Stimulated activated CD8-positive, alpha-beta memory T cell treated with anti-CD3 and anti-CD28 coated beads, Interleukin-4, amount 100 ng/mL, for 48 hours (primary cell): ENCODE data around the gene GPR17.

Experiments used
- DNase-seq: peaks from one replicate; pipeline ENCODE4 v3.0.0-alpha.2; 2020

The GPR17 gene

DNA sequence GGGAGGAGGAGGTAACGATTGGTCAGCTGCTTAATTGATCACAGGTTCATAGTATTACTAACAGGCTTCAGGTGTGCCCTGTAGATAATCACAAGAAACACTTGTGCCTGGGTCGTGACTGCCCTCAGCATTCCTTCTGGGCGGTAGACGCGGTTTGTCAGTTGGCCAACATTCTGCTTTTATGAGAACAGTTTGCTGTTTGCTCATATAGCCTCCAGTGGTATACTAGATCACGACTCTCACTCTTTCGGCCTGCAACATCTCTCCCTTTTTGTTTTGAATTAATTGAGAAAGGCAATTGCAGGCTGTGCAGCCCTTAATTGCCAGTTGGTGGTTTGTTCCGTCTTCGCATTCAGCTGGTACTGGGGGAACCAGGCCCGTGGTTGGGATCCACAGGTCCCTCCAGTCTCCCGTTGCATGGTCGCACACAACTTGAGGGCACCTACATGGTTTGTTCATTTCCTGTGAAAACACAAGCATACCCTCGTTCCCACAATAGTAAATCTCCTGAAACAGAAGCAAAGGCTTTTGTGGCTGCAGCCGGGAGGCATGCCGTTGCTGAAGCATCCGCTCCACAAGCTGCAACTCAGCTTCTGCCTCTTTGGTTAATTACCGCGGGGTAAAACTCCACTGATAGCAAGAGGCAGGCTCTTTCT, 30.3 kb upstream of the GPR17 start:
- DNase-seq, result peak; percentile 23

DNA sequence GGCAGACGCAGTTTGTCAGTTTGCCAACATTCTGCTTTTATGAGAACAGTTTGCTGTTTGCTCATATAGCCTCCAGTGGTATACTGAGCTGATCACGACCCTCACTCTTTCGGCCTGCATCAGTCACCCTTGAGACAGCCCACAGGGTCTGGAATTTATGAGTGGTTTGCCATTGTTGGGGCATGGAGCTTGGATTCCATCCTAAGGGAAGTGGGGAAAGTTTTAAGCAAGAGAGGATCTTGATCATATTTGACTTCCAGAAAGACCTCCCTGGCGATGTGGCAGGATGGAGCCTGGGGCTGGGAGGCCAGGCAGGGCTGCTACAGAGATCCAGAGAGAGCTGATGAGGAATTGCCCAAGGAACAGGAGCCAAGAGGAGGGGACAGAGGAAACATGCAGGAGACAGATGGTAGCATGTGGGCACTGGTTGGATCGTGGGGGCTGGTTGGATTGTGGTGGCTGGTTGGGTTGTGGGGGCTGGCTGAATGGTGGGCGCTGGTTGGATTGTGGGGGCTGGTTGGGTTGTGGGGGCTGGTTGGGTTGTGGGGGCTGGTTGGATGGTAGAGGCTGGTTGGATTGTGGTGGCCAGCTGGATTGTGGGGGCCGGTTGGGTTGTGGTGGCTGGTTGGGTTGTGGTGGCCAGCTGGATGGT, 27.3 kb upstream of the GPR17 start:
- DNase-seq, result peak; percentile 9

DNA sequence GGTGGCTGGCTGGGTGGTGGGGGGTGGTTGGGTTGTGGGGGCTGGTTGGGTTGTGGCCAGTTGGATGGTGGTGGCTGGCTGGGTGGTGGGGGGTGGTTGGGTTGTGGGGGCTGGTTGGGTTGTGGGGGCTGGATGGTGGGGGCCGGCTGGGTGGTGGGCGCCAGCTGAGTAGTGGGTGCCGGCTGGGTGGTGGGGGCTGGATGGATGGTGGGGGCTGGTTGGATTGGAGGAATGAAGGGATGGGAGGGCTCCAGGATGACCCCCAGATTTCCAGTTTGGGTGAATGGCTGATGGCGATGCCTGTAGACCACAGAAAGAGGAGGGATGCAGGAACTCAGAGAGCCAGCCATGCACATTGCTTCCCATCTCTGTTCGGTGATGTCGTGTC, 26.8 kb upstream of the GPR17 start:
- peak; percentile 7 for DNase-seq

DNA sequence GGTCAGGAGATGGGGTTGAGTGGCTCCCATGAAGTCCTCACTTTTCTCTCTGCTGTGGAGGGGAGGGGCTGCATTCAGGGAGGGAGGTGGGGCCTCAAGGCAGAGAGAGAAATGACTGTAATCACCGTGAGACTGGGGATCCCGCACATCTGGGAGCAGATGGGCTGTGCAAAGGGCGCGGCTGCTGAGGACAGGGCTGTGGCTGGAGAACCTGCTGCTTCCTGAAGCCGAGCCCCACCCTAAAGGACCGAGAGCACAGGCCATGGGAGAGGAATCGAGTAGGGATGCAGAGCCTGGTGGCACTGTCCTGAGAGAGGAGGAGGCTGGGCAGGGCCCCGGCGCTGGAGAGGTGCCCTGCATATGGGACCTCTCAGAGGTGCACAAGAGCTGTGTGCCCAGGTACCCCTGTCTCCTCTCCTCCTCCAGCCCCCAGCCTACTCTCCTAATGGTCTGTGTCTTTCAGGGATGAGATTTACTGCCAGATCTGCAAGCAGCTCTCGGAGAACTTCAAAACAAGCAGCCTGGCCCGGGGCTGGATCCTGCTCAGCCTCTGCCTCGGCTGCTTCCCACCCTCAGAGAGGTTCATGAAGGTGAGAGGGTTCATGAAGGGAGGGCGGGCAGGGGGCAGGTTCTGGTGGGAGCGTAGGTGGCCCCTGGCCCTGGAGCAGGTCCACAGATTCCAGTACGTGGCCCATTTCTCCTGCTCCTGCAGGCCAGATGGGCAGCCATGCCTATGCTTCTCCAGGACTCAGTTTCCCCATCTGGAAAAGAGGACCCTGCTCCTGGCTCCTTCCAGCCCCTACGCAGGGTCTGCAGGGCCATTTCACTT, 25.9 kb upstream of the GPR17 start:
- peak; percentile 23 for DNase-seq

DNA sequence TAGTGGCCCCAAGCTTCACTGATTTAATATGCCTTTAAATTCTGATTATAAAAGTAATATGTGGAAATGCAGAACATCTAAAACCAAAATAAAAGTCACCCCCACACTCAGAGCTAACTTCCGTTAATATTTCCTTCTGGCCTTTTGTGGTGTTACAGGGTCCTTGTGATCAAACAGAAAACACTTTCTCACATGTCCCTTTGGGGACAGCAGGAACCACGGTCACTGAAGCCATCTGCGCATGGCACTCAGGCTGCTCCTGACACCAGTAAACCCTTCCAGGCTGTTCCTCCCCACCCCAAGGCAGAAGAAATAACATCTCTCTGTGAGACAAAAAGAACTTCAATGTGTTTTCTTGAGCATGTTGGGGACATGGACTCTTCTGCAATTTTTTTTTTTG, 25.1 kb upstream of the GPR17 start:
- no peak for DNase-seq

DNA sequence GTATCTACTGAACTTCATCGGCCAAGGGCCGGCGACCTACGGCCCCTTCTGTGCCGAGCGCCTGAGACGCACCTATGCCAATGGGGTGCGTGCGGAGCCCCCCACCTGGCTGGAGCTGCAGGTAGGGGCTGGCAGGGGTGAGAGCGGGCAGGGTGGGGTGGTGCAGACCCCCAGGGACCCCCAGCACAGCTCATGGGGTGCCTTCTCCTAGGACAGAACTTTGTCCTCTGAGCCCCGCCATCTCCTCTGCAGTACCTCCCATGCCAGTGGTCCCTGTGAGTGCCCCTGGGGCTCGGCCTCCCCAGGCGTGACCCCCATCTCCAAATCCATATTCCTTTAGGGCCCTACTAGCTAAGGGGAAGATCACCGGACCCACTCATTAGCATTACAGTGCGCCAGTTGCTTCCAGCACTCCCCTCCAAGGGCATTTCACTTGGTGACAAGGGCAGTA, 23.9 kb upstream of the GPR17 start:
- no peak for DNase-seq

DNA sequence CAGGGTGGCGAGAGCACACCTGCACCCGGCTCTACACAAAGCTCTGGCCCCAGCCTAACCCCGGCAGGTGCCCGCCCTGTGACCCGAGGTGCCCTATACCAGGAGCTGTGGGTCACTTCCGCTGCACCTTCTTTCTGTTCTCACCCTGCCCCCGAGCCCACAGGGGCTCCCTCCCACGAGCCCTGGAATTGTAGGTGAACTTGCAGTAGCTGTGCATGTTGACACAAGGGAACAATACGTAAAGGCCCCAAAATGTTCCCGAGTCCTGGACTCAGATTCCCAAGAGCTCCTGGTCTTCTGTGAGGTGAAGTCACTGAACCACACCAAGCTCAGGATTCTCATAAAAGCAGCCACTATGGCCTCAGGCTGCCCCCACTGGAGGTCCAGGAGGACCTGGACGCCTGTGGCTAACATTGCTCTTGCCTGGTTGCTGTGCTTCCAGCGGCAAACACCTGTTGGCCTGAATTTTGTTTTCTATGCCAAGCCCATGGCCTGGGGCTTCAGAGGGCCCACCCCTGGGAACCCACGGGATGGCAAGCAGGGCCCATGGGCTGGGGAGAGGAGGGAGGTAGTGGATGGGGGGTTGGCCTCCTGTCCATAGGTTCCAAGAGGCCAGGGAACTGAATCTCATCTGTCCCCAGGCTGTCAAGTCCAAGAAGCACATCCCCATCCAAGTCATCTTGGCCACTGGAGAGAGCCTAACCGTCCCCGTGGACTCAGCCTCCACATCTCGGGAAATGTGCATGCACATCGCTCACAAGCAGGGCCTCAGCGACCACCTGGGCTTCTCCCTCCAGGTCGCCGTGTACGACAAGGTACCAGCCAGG, 23.2 kb upstream of the GPR17 start:
- DNase-seq, result no peak

DNA sequence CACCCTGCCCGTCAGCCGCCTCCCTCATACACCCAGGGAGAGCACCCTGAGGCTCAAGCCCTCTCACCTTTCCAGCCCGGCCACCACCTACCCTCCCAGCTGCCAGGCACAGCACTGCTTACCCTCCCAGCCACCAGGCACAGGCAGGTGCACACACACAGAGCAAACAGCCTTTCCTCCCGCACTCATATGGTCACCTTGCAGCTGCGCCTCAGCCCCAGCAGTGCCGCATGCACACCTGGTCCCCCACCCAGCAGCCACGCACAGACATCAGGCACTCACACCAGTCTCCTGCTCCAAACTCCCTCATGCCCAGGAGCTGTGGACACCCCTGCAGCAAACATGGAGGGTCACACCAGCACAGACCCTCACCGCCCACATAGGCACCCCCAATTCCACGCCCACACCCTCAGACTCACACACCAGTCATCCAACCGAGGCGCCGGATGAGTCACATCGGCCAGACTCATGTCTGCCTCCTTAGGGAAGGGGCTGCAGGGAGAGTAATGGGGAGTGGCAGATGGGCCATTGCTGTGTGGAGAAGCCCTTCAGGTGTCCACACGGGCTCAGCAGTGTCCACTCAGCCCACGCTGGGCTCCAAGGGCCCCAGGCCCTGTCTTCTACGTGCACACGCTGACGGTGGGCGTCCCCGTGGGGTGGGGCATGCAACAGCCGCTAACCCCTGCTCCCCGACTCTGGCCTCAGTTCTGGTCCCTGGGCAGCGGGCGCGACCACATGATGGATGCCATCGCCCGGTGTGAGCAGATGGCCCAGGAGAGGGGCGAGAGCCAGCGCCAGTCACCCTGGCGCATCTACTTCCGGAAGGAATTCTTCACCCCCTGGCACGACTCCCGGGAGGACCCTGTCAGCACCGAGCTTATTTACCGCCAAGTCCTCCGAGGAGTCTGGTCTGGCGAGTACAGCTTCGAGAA, 22.3 kb upstream of the GPR17 start:
- no peak for DNase-seq

DNA sequence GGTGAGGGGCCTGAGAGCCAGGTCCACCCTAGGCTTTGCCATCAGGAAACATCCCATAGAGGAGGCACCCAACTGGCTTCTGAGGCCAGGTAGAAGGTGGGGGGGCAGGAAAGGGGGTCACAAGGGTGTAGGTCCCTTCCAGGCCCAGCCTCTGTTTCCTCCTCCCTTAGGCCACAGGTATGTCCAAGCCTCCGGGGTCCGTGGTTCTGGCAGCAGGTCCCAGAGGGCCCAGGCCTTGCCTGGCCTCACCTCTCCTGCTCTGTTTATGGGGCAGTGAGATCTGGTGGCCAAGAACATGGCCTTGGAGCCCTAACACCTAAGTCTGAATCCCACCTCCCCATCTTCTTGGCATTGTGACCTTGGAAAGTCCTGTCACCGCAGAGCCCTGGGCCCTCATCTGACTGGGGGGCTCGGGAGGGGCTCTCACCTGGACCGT, 21.6 kb upstream of the GPR17 start:
- DNase-seq, result no peak

DNA sequence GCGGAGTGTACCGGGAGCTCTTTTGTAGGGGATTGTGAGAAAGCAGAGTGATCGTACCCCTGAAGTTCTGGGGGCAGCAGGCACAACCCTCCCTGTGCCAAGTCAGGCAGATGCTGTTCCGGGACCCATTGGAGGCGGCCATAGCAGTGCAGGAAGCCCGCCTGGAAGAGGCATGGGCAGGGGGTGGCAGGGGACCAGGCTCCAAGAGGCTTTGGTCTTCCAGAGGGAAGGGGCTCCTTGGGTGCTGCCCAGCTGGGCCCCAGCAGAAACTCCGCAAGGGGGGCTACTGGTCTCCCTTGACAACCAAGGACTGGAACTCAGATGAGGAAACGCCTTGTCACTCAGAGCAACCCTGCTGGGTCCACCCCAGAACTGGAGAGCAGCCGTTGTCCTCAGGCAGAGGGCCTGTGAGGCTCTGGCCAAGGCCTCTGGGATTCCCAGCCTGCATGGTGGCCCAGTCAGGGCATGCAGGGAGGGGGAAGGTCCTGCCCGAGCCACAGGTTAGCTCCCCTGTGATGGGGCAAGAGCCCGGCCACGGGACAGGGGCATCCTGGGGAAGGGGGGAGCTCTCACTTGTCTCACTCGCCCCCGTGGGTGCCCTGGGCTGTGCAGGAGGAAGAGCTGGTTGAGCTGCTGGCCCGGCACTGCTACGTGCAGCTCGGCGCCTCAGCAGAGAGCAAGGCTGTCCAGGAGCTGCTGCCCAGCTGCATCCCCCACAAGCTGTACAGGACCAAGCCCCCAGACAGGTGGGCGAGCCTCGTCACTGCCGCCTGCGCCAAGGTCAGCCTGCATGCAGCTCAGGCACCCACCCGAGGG, 21.0 kb upstream of the GPR17 start:
- no peak for DNase-seq

DNA sequence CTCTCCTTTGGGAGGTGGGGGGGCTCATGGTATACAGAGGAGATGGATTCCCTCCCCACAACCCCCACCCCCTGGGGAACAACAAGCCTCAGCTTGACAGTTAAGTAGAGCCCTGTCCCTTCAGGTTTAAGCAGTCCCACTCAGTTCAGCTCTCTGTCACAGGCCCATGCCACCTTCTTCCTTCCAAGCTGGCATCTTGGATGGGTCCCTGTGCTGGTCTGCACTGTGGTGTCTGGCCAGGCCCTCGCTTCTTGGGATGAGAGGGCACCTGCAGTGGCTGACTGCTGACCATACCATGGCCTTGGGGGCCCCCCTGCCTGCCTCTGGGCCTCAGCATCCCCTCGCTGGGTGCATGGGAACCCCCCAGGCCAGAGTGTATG, 20.4 kb upstream of the GPR17 start:
- DNase-seq, result no peak

DNA sequence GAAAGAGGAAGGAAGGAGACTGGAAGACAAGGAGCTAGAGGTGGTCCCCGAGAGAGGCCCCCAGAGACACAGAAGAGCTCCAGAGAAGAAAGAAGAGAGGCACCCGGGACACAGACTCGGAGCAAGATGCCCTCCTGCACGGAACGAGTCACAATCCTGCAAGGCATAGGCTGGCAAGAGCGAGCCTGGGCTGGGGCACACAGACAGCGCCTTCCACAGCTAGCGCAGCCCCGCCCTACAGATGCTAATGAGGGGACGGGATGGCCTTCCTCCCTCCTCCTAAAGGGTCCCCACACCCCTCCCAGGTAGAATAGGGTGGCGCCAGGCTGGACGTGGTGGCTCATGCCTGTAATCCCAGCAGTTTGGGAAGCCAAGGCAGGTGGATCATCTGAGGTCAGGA, 19.8 kb upstream of the GPR17 start:
- no peak for DNase-seq

DNA sequence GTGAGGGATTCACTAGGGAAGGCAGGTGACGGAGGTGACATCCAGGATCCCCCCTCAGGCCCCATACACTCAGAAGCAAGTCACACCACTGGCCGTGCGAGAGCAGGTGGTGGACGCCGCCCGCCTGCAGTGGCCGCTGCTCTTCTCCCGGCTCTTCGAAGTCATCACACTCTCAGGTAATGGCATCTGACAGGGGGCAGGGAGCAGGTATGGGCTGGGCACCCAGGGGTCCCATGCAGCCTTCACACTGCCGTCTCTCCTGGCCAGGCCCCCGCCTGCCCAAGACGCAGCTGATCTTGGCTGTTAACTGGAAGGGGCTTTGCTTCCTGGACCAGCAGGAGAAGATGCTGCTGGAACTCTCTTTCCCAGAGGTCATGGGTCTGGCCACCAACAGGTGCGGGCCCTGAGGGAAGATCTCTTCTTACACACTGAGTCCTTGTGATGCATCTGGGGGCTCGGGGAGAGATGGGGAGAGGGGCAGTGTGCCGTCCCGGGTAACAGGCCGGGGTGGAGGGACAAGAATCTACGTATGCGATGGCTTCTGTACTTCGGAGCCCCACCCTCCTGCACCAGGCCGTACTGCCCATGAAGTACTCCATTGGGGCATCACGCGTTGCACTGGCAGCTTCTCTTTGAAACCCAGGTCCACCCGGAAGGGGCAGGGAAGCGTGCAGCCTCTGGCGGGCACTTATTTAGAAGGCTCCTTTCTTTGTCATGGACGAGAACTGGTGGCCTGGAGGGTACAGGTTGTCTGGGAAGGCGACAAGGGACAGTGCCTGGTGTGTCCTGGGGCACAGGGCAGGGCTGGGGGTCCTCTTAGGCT, 18.8 kb upstream of the GPR17 start:
- DNase-seq, result no peak

DNA sequence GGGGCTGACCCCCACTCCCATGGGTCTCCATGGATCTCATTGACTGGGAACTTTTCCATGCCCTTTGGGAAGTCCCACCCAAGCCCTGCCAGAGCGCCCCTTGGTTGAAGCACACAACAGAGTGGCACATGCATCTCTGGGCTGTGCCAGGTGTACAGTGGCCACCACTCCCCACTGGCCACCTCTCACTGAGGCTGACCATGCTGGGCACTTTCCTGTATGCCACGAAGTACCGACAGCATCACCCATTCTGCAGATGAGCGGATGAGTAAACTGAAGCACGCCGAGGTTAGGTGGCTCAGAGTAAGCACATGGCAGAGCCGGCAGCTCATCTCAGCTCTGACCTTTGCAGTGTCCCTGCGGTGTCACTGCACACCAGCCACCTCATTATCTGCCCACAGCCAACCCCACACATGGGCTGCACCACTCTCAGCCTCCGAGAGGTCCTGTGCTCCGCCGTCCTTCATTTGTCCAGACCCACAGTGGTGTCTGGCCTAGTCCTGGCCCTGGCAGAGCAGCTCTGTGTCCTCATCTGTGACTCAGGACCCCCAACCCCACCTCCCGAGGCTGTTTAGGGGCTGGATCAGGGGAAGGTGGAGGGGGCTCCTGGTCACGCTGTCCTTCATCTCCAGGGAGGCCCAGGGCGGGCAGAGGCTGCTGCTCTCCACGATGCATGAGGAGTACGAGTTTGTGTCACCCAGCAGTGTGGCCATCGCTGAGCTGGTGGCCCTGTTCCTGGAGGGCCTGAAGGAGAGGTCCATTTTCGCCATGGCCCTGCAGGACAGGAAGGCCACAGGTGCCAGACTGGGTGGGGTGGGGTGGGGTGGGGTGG, 18.0 kb upstream of the GPR17 start:
- no peak for DNase-seq

DNA sequence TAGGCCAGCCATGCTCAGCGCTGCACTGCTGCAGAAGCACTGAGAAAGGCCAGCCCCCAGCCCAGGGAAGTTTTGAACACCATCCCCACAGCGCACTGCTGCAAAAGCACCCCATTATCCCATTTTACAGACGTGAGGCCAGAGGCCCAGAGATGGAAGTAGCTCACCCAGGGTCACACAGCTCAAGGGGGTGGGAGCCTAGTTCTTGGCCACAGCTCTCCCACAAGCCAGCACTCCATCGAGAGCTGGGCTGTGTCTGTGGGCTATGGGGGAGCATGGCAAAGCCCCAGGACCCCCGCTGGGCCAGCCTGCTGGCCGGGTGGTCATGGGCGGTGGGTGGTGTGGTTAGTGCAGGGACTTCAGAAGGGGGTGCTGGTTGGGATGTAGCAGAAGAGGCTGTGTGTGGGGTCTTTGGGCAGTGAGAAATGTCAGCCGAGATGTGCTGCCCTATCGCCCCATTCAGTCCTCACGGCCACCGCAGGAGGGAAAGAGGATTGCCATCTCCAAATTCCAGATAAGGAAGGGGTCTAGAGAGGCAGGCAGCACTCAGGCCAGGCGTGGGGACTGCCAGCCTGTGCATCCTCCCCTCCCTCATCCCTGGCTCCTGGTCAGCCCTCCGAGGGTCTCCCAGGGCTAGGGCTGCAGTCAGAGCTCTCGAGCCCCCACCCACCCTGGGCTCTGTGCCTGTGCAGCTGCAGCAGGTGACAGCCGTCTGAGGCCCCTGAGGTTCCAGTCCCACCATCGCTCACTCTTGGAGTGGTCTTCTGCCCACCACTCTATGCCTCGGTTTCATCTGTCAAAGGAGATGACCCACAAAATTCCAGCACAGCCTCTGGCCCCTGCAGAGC, 17.0 kb upstream of the GPR17 start:
- no peak for DNase-seq

DNA sequence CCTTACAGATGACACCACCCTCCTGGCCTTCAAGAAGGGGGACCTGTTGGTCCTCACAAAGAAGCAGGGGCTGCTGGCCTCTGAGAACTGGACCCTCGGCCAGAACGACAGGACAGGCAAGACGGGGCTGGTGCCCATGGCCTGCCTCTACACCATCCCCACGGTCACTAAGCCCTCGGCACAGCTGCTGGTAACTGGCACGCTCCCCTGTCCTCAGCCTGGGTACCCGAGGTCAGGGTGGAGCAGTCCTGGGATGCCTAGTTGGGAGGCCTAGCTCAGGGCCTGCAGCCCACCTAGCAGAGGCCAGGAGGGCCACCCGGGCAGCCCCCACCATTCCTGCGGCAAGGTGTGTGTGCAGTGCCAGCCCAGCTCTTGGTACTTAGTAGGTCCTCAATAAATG, 16.3 kb upstream of the GPR17 start:
- no peak for DNase-seq

DNA sequence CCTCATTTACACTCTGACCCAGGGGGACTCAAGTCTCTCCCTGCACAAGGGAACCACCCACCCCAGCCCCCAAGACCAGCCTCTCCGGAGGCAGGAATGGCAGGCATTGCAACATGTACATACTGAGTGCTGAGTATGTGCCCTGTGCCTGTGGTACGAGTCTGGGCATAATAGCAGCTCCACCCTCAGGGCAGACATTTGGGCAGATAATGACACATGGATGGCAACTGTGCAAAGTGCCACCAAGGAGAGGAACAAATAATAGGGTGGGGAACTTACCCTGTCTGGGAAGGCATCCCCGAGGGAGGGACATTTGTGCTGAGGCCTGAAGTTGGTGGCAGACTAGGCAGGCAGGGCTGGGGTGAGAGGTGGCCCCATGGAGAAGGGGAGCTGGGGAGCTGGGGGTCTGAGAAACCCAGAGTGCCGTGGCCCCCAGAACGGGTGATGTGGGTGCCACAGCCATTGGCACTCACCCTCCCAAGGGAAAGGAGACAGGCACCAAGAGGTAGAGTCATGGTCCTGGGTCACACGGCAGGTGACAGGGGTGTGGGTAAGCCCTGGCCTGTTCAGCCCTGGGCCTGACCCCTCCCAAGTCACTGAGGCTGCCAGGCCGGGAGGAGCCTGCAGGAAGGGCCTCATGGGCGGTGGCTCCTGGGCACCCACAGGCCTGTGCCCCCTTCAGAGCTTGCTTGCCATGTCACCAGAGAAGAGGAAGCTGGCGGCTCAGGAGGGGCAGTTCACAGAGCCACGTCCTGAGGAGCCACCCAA, 15.7 kb upstream of the GPR17 start:
- DNase-seq, result no peak
